ENCODE measurements around the gene ICAM2. TPM values are rescaled to one million over a fixed set of nuclear protein-coding genes. Genes with fewer than 3 reads are reported as not detected.

The ICAM2 gene
- total RNA-seq, 3 donors from 2014 or later: 67.0 to 88.9 (median 77.1) TPM

DNA sequence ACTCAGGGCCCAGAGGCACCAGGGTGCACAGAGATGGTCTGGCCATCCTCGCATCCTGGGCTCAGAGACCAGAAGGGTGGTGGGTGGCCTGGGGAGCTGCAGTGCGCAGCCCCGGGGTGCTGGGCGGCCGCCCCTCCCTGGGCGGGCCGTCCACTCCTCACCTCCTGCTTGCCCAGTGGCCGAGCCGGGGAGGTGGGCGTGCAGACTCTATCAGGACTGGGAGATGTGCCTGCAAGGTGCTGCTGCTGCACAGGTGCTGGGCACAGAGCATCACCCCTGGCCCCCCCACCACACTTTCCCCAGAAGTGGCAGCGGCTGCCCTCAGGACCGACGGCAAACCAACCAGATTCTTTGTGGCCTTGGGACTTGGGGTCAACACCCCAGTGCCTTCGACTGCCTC lies 47.6 kb downstream of the ICAM2 start, which contains the start of gene SCN4A:
TSS of gene SCN4A (minus strand) at position 123 of the 400 bp plus-strand sequence. CDS start at position 46, 77 bp downstream.
- no peak for ATAC-seq
- Mint-ChIP-seq H3K27me3 (ENCODE audit: low read depth) (no peaks in the 10 kb centered on the region), H3K4me3 (no peak within 1 kb of the TSS), H3K36me3 (ENCODE audit: insufficient read depth) (no peaks in the 10 kb centered on the region), H3K9me3 (no peaks in the 10 kb centered on the region), H3K4me1 (ENCODE audit: low read depth) (no peaks in the 10 kb centered on the region)
- no peak for DNase-seq

DNA sequence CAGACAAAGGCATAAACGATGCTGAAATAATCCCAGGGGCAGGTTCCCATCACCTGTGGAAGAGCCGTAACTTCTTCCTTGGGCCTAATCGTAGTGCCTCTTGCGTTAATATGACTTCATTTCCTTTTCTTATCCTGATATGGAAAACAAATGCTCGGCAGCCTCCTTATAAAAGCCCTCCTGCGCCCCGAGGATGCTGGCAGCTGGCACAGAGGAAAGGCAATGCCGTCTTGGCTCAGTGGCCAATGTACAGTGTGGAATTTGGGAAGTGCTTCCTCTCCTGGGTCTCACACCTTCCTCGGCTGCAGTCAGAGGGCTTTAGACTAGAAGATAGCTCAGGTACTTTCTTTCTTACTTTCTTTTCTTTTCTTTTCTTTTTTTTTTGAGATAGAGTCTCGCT lies 51.2 kb downstream of the ICAM2 start:
- H3K4me1 Mint-ChIP-seq (ENCODE audit: low read depth): peaks cover 12% of the 10 kb centered on the region
- H3K9me3 Mint-ChIP-seq: no peaks in the 10 kb centered on the region
- no peak overlapping the region for H3K4me3 Mint-ChIP-seq
- no peak for DNase-seq
- no peaks in the 10 kb centered on the region for H3K27me3 Mint-ChIP-seq (ENCODE audit: low read depth)
- no peak for ATAC-seq
- H3K36me3 Mint-ChIP-seq (ENCODE audit: insufficient read depth): no peaks in the 10 kb centered on the region

DNA sequence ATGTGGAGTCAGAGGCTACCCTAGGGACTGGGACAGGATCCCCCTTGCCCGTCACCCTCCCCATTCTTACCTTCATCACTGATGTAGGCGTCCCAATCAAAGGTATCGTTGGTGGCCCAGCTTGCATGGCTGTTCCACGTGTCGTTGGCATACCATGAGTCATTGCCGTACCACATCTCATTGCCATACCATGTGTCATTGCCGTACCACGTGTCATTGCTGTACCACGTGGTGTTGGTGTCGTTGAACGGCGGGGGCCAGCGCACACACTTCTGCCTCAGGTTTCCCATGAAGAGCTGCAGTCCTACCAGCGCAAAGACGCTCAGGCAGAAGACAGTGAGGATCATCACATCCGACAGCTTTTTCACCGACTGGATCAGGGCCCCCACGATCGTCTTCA lies 52.5 kb downstream of the ICAM2 start:
- Mint-ChIP-seq H3K27me3 (ENCODE audit: low read depth) (no peaks in the 10 kb centered on the region), H3K9me3 (no peaks in the 10 kb centered on the region), H3K4me3 (no peak overlapping the region), H3K36me3 (ENCODE audit: insufficient read depth) (no peaks in the 10 kb centered on the region), H3K4me1 (ENCODE audit: low read depth) (peaks cover 12% of the 10 kb centered on the region)
- DNase-seq: no peak
- peak; percentile 11 to 39 for ATAC-seq

GRCh38 chr17:63966646-63967264 lies 53.7 kb downstream of the ICAM2 start:
- Mint-ChIP-seq H3K4me1 (ENCODE audit: low read depth) (peaks cover 12% of the 10 kb centered on the region), H3K36me3 (ENCODE audit: insufficient read depth) (no peaks in the 10 kb centered on the region), H3K9me3 (no peaks in the 10 kb centered on the region), H3K4me3 (no peak overlapping the region), H3K27me3 (ENCODE audit: low read depth) (no peaks in the 10 kb centered on the region)
- DNase-seq (no peak), ATAC-seq (peak; percentile 74 to 91)

DNA sequence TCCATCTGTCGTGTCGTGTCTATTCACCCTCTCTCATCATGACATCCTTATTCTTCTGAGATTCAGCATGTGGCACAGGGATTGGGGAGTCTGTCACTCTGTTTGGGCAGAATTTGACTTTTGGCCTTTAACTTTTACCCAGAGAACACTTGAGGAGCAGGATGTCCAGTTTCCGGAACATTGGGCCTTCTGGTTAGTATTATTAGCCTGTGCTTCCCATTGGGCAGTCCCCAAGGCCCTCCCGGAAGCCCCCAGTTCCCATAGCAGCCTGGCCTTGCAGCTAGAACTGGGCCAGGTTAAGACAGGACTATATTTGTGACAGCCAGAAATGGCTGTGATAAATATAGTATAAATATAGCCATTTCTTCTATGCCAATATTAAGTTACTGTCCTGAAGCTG lies 57.3 kb downstream of the ICAM2 start:
- Mint-ChIP-seq H3K4me1 (ENCODE audit: low read depth) (peaks cover 14% of the 10 kb centered on the region), H3K27me3 (ENCODE audit: low read depth) (no peaks in the 10 kb centered on the region), H3K9me3 (no peaks in the 10 kb centered on the region), H3K36me3 (ENCODE audit: insufficient read depth) (no peaks in the 10 kb centered on the region), H3K4me3 (no peak overlapping the region)
- ATAC-seq: no peak
- DNase-seq: no peak

GRCh38 chr17:63962298-63962744 lies 58.1 kb downstream of the ICAM2 start:
- H3K27me3 Mint-ChIP-seq (ENCODE audit: low read depth): no peaks in the 10 kb centered on the region
- no peak overlapping the region for H3K4me3 Mint-ChIP-seq

GRCh38 chr17:63961355-63962212 lies 58.8 kb downstream of the ICAM2 start:
- Mint-ChIP-seq H3K27me3 (ENCODE audit: low read depth) (no peaks in the 10 kb centered on the region), H3K4me1 (ENCODE audit: low read depth) (peaks cover 6% of the 10 kb centered on the region), H3K4me3 (no peak overlapping the region), H3K36me3 (ENCODE audit: insufficient read depth) (no peaks in the 10 kb centered on the region), H3K9me3 (no peaks in the 10 kb centered on the region)
- DNase-seq (no peak), ATAC-seq (peak; percentile 57 to 64)

More at GRCh38 chr17:63962298-63962744, 58.1 kb downstream of the ICAM2 start:
- ATAC-seq (no peak), DNase-seq (no peak)
- H3K9me3 Mint-ChIP-seq: no peaks in the 10 kb centered on the region
- peaks cover 13% of the 10 kb centered on the region for H3K4me1 Mint-ChIP-seq (ENCODE audit: low read depth)
- H3K36me3 Mint-ChIP-seq (ENCODE audit: insufficient read depth): no peaks in the 10 kb centered on the region

GRCh38 chr17:63960430-63960829 lies 60.0 kb downstream of the ICAM2 start:
- ATAC-seq (no peak), DNase-seq (no peak)
- no peaks in the 10 kb centered on the region for H3K9me3 Mint-ChIP-seq
- H3K36me3 Mint-ChIP-seq (ENCODE audit: insufficient read depth): no peaks in the 10 kb centered on the region
- peaks cover 3% of the 10 kb centered on the region for H3K4me1 Mint-ChIP-seq (ENCODE audit: low read depth)
- H3K4me3 Mint-ChIP-seq: no peak overlapping the region
- no peaks in the 10 kb centered on the region for H3K27me3 Mint-ChIP-seq (ENCODE audit: low read depth)

DNA sequence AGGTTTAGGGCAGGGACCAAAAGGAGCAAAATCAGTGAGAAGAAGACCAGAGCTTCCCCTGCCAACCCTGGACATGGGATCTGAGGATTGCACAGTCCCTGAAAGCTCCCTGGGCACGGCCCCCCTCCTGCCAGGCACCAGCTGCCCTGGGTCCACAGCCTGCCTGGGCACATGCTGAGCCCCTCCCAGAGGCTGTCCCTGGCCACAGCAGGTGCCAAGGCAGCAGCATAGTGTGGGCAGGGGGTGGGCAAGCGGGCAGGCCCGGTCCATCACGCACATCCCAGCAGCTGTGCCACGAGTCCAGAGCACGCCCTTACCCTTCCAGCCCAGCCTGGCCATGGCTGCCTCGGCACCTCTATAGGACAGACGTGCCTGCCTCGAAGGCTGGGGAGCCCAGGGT lies 60.4 kb downstream of the ICAM2 start:
- Mint-ChIP-seq H3K4me3 (no peak overlapping the region), H3K36me3 (ENCODE audit: insufficient read depth) (no peaks in the 10 kb centered on the region)
- ATAC-seq: no peak

DNA sequence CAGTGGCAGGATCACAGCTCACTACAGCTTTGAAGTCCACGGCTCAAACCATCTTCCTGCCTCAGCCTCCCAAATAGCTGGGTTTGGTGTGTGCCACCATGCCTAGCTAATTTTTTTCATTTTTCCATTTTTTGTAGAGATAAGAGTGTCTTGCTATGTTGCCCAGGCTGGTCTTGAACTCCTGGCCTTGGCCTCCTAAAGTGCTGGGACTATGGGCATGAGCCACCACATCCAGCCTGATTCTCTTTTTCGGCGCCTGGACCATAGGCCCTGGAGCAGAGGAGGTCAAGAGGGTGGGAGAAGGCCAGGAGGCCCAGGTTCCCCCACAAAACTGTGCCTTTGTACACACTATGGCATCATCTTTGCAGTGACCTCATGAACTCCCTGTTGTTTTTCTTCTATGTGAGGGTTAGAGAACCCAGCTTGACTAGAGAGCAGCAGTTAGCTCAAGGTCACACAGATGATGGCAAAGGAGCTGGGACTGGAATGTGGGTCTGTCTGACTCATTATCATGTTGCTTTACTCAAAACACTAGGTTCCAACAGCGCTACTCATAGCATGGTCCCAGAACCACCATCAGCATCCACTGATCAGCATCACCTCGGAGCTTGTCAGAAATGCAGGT lies 64.0 kb downstream of the ICAM2 start:
- no peaks in the 10 kb centered on the region for H3K36me3 Mint-ChIP-seq (ENCODE audit: insufficient read depth)
- DNase-seq (no peak), ATAC-seq (no peak)
- H3K4me3 Mint-ChIP-seq: no peak overlapping the region
- no peaks in the 10 kb centered on the region for H3K27me3 Mint-ChIP-seq (ENCODE audit: low read depth)
- no peaks in the 10 kb centered on the region for H3K9me3 Mint-ChIP-seq
- peaks cover 21% of the 10 kb centered on the region for H3K4me1 Mint-ChIP-seq (ENCODE audit: low read depth)

More for the DNA sequence above, 60.4 kb downstream of the ICAM2 start:
- Mint-ChIP-seq H3K9me3 (no peaks in the 10 kb centered on the region), H3K4me1 (ENCODE audit: low read depth) (peaks cover 5% of the 10 kb centered on the region), H3K27me3 (ENCODE audit: low read depth) (no peaks in the 10 kb centered on the region)
- DNase-seq: no peak

DNA sequence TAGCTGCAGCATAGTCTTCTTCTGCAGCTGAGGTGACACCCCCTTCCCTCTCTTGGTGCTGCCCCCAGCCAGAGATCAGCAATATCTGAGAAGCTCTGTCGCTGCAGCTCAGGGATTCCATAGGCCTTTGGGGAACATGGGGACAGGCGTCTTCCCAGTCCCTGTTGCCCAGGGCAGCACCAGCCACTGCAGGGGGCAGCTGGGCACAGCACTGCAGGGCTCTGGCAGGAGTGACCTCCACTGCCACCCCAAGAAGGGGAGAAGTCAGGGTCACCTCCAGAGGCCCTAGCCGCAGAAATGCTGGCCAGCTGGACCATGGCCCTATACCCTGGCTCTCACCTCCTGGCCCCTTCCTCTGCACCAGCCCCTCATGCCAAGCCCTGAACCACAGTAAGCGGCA lies 64.6 kb downstream of the ICAM2 start:
- ATAC-seq (no peak), DNase-seq (no peak)
- H3K9me3 Mint-ChIP-seq: no peaks in the 10 kb centered on the region
- peaks cover 20% of the 10 kb centered on the region for H3K4me1 Mint-ChIP-seq (ENCODE audit: low read depth)
- no peak overlapping the region for H3K4me3 Mint-ChIP-seq
- H3K36me3 Mint-ChIP-seq (ENCODE audit: insufficient read depth): no peaks in the 10 kb centered on the region
- no peaks in the 10 kb centered on the region for H3K27me3 Mint-ChIP-seq (ENCODE audit: low read depth)

DNA sequence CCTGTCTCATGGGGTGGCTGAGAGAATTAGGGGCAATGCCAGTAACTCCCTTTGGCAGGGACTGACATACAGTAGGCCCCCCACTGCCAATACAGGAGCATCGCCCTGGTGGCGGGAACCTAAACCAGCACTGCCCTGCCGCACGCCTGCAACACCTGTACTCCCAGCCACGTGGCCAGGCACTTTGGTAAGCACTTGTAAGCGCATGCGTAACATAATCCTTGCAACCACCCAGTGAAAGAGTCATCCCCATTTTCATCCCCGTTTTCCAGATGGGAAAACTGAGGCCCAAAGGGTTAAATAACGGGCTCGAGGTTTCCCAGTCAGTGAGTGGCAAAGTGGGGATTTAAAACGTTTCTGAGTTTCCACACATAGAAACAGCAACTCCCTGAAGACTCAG lies 65.2 kb downstream of the ICAM2 start:
- no peaks in the 10 kb centered on the region for H3K27me3 Mint-ChIP-seq (ENCODE audit: low read depth)
- H3K36me3 Mint-ChIP-seq (ENCODE audit: insufficient read depth): no peaks in the 10 kb centered on the region
- peaks cover 20% of the 10 kb centered on the region for H3K4me1 Mint-ChIP-seq (ENCODE audit: low read depth)
- ATAC-seq (no peak), DNase-seq (no peak)
- H3K4me3 Mint-ChIP-seq: no peak overlapping the region
- H3K9me3 Mint-ChIP-seq: no peaks in the 10 kb centered on the region

DNA sequence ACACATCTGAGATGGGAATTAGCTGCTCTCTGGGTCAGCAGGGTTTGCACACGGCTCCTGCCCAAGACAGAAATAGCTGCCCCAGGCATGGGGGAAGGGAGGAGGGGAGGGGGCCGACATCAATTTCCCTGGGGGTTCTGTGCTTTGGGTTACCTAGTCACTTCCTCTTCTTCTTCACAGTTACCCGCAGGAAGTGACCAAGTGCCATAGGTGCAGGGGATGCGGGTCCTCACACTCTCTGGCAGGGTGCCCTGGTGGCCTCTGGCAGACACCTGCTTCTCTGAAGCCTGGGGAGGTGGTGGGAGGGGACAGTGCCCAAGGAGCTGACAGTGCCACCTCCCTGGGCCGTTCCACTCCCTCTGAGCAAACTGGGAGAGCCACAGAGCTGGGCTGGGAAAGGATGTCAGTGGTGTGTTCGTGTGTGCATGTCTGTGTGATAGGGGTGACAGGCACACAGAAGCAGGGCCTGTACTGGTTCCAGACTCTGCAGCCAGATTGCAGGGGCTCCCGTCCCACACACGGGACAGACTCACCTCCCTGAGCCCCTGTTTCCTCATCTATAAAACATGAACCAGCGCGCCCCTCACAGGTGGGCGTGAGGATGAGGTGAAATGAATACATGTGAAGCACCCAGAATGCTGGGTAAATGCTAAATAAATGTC lies 65.9 kb downstream of the ICAM2 start:
- Mint-ChIP-seq H3K4me3 (no peak overlapping the region), H3K4me1 (ENCODE audit: low read depth) (peaks cover 20% of the 10 kb centered on the region), H3K36me3 (ENCODE audit: insufficient read depth) (no peaks in the 10 kb centered on the region), H3K27me3 (ENCODE audit: low read depth) (no peaks in the 10 kb centered on the region), H3K9me3 (no peaks in the 10 kb centered on the region)
- ATAC-seq (peak; percentile 69 to 75), DNase-seq (no peak)

Data from activated T-cell treated with anti-CD3 and anti-CD28 coated beads, Interleukin-2, amount 50 U/mL, for 4 hours (primary cell).